AG04450 (cell line): ENCODE data around the gene KIF25. TPM values are rescaled to one million over a fixed set of nuclear protein-coding genes. Genes with fewer than 3 reads are reported as not detected.
A peak's percentile ranks its signal among the peaks of the same experiment; 100 is the strongest.

Experiments used
- CTCF ChIA-PET: fragments of 300-600, 350-600 bp; formaldehyde crosslinking; extraction: SDS; loops from one replicate; lab custom pipeline; 2022; ENCODE audit warnings: antibody characterized with exemption, inconsistent platforms; lab: Charles Lee
- POLR2A ChIA-PET: fragments of 350-600 bp; formaldehyde crosslinking; extraction: SDS; loops from one replicate; lab custom pipeline; 2021; ENCODE audit warnings: antibody characterized with exemption, inconsistent platforms; lab: Yijun Ruan, JAX
- DNase-seq: peaks from one replicate; pipeline ENCODE4 v3.0.0-alpha.2; 2011; ENCODE audit warnings: low read depth, low spot score
- H3K27ac ChIP-seq: one replicate; pipeline ENCODE4 v1.5.1; 2012; ENCODE audit warnings: low read depth, low read length, control low read depth
- H3K27me3 ChIP-seq: one replicate; pipeline ENCODE4 v1.6.0; 2012; ENCODE audit warnings: low read length; ENCODE audit not compliant: control insufficient read depth, insufficient read depth
- H3K4me3 ChIP-seq: 2 replicates; pipeline ENCODE4 v1.5.1; 2011; ENCODE audit warnings: mild to moderate bottlenecking, low read depth, low read length, control low read depth
- H3K9me3 ChIP-seq: 2 replicates; pipeline ENCODE4 v1.5.1; 2012; ENCODE audit warnings: low read length; ENCODE audit not compliant: control insufficient read depth, insufficient read depth
- polyA plus RNA-seq: library from polyadenylated mRNA; depleted of rRNA; stranded (reverse); fragments of >200 nt; gene quantifications from 2 replicates; pipeline ENCODE4 v1.2.3, GENCODE V29; 2011
- TF ChIP-seq, protein P1 (sequence below): IDR thresholded peaks from 2 replicates; pipeline ENCODE4 v1.5.1; 2011; ENCODE audit warnings: low read depth, low read length, control low read depth, inconsistent platforms

KIF25 gene
- polyA plus RNA-seq, 1 experiment = not detected

DNA sequence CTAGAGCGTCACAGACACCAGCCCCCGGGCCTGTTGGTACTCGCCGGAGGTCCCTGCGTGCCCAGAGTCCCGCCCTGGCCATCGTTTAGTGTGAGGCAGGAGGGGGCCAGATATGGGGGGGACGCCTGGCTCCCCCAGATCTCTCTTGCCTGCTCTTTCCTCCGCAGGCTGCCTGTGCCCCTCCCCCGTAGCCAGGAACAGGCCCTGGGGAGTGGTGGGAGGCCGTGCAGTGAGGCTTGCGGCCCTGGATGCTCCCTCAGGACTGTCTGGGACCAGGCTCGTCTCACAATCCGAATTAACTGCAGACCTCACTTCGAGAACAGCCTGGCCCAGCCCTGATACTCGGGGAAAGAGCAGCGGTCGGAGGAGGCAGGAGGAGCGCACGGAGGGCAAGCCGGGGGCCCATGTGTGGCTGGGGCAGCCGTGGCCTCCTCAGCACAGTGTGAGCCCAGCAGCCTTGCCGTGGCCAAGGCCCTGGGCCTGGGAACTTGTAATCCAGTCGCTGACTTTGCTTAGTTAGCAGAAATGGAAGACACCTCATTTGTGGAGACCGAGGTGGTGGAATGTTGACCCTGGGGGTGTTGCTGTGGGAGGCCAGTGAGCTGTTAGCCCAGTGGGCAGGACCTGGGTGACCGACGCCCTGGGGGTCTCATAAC is 52.9 kb downstream of the KIF25 start:
- Histone ChIP-seq H3K27ac (no peak overlapping the region), H3K27me3 (no peaks in the 10 kb centered on the region), H3K9me3 (peaks cover 26% of the 10 kb centered on the region; the same call in 1 of the 2 replicates), H3K4me3 (no peak overlapping the region)
- TF ChIP-seq, protein P1, sequence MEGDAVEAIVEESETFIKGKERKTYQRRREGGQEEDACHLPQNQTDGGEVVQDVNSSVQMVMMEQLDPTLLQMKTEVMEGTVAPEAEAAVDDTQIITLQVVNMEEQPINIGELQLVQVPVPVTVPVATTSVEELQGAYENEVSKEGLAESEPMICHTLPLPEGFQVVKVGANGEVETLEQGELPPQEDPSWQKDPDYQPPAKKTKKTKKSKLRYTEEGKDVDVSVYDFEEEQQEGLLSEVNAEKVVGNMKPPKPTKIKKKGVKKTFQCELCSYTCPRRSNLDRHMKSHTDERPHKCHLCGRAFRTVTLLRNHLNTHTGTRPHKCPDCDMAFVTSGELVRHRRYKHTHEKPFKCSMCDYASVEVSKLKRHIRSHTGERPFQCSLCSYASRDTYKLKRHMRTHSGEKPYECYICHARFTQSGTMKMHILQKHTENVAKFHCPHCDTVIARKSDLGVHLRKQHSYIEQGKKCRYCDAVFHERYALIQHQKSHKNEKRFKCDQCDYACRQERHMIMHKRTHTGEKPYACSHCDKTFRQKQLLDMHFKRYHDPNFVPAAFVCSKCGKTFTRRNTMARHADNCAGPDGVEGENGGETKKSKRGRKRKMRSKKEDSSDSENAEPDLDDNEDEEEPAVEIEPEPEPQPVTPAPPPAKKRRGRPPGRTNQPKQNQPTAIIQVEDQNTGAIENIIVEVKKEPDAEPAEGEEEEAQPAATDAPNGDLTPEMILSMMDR = no peak
- CTCF ChIA-PET = no interaction called here
- no peak for DNase-seq
- POLR2A ChIA-PET = no interaction called here

DNA sequence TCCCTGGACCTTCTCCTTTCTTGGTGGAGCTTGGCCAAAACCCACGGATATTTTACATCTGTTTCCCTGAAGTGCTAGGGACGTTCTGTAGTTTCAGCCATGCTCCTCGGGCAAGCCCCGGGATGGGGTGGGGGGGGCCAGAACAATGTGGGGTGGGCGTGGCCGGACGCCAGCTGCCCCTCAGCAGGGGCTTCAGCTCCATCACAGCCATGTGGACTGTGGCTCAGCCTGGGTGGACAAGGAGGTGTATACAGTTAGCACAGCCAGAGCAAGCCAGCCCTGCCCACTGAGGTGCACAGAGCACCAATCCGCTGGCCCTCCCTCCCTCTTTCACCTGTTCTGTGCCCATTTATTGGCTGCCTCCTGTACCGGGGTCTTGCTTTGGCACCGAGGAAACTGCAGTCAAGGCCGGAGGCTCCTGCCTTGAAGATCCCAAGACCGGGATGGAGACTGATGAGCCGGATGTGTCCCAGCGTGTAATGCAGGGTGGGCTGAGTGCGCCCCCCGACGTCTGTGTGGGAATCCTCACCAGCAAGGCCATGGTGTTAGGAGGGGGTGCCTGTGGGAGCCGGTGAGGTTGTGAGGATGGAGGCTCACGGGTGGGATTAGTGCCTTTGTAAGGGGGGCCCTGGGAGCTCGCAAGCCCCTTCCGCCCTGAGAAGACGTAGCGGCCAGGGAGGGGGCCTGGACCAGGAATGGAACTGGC is 53.6 kb downstream of the KIF25 start:
- TF ChIP-seq, protein P1 = peak; percentile 31
- no peak overlapping the region for H3K27ac ChIP-seq
- ChIA-PET CTCF (interaction anchor here (1.0 kb wide), 1 partner anchor 9 kb away, joined by 3 read pairs; no protein-coding TSS in a partner anchor), POLR2A (no interaction called here)
- H3K27me3 ChIP-seq = no peaks in the 10 kb centered on the region
- peaks cover 26% of the 10 kb centered on the region; the same call in 1 of the 2 replicates for H3K9me3 ChIP-seq
- no peak for DNase-seq
- no peak overlapping the region for H3K4me3 ChIP-seq

DNA sequence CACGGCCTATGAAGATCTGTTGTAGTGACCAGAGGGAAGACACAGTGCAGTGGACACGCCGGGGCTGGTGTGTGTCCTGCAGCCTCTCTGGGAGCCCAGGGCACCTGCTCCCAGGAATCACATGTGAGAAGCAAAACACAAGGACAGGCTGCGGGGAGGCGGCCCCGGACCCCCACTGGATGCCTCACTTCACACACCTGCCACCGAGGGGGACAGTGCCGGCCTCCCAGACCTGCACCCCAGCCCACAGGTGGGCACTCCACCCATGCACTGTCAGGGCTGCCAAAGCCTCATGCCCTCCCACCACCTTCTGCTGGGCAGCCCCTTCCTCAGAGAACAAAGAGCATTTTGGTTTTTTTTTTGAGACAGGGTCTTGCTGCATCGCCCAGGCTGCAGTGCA is 54.2 kb downstream of the KIF25 start:
- no peak overlapping the region for H3K27ac ChIP-seq
- ChIA-PET POLR2A (no interaction called here), CTCF (interaction anchor here (1.0 kb wide), 1 partner anchor 8 kb away, joined by 3 read pairs; no protein-coding TSS in a partner anchor)
- H3K27me3 ChIP-seq = no peaks in the 10 kb centered on the region
- no peak for DNase-seq
- peaks cover 28% of the 10 kb centered on the region; the same call in 1 of the 2 replicates for H3K9me3 ChIP-seq
- TF ChIP-seq, protein P1 = no peak
- H3K4me3 ChIP-seq = no peak overlapping the region

DNA sequence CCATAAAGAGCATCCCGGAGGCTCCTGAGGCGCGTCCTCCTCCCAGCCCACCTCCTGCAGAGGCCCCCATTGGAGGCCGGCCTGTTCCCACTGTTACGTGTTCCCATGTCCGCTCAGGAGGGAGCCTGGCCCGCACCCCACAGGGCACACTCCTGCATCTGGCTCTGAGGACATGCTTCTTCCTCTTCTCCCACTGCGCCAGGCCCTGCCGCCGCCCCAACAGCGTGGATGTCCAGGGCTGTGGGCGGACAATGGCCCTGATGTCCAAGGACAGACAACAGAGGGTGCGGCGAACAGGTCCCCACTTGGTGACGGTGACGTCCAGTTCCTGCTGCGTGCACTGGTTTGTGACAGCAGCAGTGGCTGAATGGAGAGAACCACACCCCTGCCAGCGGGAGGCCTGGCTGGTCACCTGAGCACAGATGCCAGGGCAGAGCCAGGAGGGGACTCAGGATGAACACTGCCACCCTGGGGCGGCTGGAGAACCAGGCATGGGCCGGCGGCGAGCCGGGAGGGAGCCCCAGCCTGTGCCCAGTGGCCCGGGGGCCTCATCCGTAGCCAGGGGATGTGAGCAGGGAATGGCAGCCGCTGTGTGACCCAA is 54.9 kb downstream of the KIF25 start:
- CTCF ChIA-PET = no interaction called here

More for the DNA sequence above, 54.9 kb downstream of the KIF25 start:
- Histone ChIP-seq H3K9me3 (peaks cover 31% of the 10 kb centered on the region; the same call in 1 of the 2 replicates), H3K27ac (no peak overlapping the region), H3K4me3 (no peak overlapping the region), H3K27me3 (no peaks in the 10 kb centered on the region)
- POLR2A ChIA-PET = no interaction called here
- TF ChIP-seq, protein P1 = no peak
- no peak for DNase-seq
